SK-N-SH (cell line): ENCODE measurements around the gene TMEM248. TPM values are rescaled to one million over a fixed set of nuclear protein-coding genes. Genes with fewer than 3 reads are reported as not detected.
"Not testable (repeated sequence)": the region's sequence is repeated elsewhere in the genome, so short reads cannot be mapped to it uniquely, and the experiment has no call there.

ENCODE experiments used
- CTCF ChIA-PET: fragments of 300-600, 350-600 bp; formaldehyde crosslinking; extraction: SDS; loops from one replicate; lab custom pipeline; 2021; lab: Yijun Ruan, JAX
- POLR2A ChIA-PET: fragments of 350-600 bp; sonication (Branson Sonifier 250); formaldehyde crosslinking; extraction: SDS; loops from one replicate; lab custom pipeline; 2020; ENCODE audit warnings: antibody characterized with exemption, inconsistent platforms; lab: Yijun Ruan, JAX
- DNase-seq: peaks from one replicate; pipeline ENCODE4 v3.0.0; 2012
- H2AFZ ChIP-seq: fragments of 200-600 bp; sonication (generic); 2 replicates; pipeline ENCODE4 v1.8.1; 2016; ENCODE audit warnings: antibody characterized with exemption, mild to moderate bottlenecking, low read depth
- H3F3A ChIP-seq: fragments of 200-600 bp; sonication (generic); replicated peaks from 2 replicates; pipeline ENCODE3; 2016; ENCODE audit warnings: antibody characterized with exemption, mild to moderate bottlenecking; ENCODE audit not compliant: insufficient read depth
- H3K27ac ChIP-seq, 2 experiments: fragments of 200-500 bp in 1 of 2; fragments of 200-600 bp in 1 of 2; sonication (Bioruptor generic) in 1 of 2; sonication (generic), shearing (Covaris generic) in 1 of 2; 2 replicates each; pipeline versions ENCODE4 v1.5.1 to v1.6.1; 2014 to 2016; ENCODE audit warnings: low read depth in 2 of 2, inconsistent platforms in 1 of 2, low read length in 1 of 2, mild to moderate bottlenecking in 1 of 2, mixed read lengths in 1 of 2
- H3K27me3 ChIP-seq: fragments of 200-600 bp; sonication (generic), shearing (Covaris generic); 2 replicates; pipeline ENCODE4 v1.6.1; 2016; ENCODE audit warnings: mixed run types; ENCODE audit not compliant: insufficient read depth
- H3K36me3 ChIP-seq, 2 experiments: fragments of 200-500 bp in 1 of 2; fragments of 200-600 bp in 1 of 2; sonication (Bioruptor generic) in 1 of 2; sonication (generic) in 1 of 2; replicated peaks in 1 of 2; 2 replicates each; pipeline versions ENCODE3 to v1.5.1; 2014 to 2016; ENCODE audit warnings: low read length in 1 of 2, mild to moderate bottlenecking in 1 of 2; ENCODE audit not compliant: insufficient read depth in 2 of 2, control insufficient read depth in 1 of 2
- H3K4me1 ChIP-seq, 2 experiments: fragments of 200-500 bp in 1 of 2; fragments of 200-600 bp in 1 of 2; sonication (Bioruptor generic) in 1 of 2; sonication (generic), shearing (Covaris generic) in 1 of 2; 2 replicates each; pipeline versions ENCODE4 v1.5.1 to v1.6.1; 2014 to 2016; ENCODE audit warnings: low read depth in 1 of 2, low read length in 1 of 2, mixed run types in 1 of 2; ENCODE audit not compliant: insufficient read depth in 2 of 2, control insufficient read depth in 1 of 2
- H3K4me2 ChIP-seq: fragments of 200-600 bp; sonication (generic), shearing (Covaris generic); 2 replicates; pipeline ENCODE4 v1.6.1; 2017; ENCODE audit warnings: mixed run types
- H3K4me3 ChIP-seq, 2 experiments: fragments of 200-500 bp in 1 of 2; fragments of 200-600 bp in 1 of 2; sonication (Bioruptor generic) in 1 of 2; sonication (generic), shearing (Covaris generic) in 1 of 2; 2 replicates each; pipeline versions ENCODE4 v1.5.1 to v1.8.1; 2014 to 2016; ENCODE audit warnings: low read depth in 2 of 2, inconsistent platforms in 1 of 2, low read length in 1 of 2, mild to moderate bottlenecking in 1 of 2, mixed read lengths in 1 of 2, moderate library complexity in 1 of 2
- H3K79me2 ChIP-seq: fragments of 200-600 bp; sonication (generic); 2 replicates; pipeline ENCODE4 v1.8.1; 2017; ENCODE audit warnings: mild to moderate bottlenecking; ENCODE audit not compliant: insufficient read depth
- H3K9ac ChIP-seq: fragments of 200-600 bp; sonication (generic); 2 replicates; pipeline ENCODE4 v1.6.1; 2017; ENCODE audit warnings: mixed run types
- H3K9me2 ChIP-seq: fragments of 200-600 bp; sonication (generic); 2 replicates; pipeline ENCODE4 v1.6.1; 2017; ENCODE audit warnings: mixed run types
- H3K9me3 ChIP-seq: fragments of 200-600 bp; sonication (generic); 2 replicates; pipeline ENCODE4 v1.6.1; 2017; ENCODE audit warnings: mixed run types, mild to moderate bottlenecking, moderate library complexity
- H4K20me1 ChIP-seq: fragments of 200-600 bp; sonication (generic); 2 replicates; pipeline ENCODE4 v1.6.1; 2017; ENCODE audit warnings: mild to moderate bottlenecking, mixed run types; ENCODE audit not compliant: insufficient read depth
- EZH2phosphoT487 ChIP-seq: fragments of 200-600 bp; sonication (generic); IDR thresholded peaks from 2 replicates; pipeline ENCODE4 v1.6.1; 2017; ENCODE audit warnings: low read depth, mixed run types, mild to moderate bottlenecking, antibody characterized with exemption, moderate library complexity, borderline replicate concordance
- JUND ChIP-seq: IDR thresholded peaks from 2 replicates; pipeline ENCODE4 v1.4.0; 2012
- RAD21 ChIP-seq: IDR thresholded peaks from 2 replicates; pipeline ENCODE4 v1.6.1; 2012; ENCODE audit warnings: mild to moderate bottlenecking, low read length
- RFX5 ChIP-seq: IDR thresholded peaks from 2 replicates; pipeline ENCODE4 v1.6.1; 2012; ENCODE audit warnings: mild to moderate bottlenecking, improper control_type of control experiment, low read length
- USF2 ChIP-seq: fragments of 150-350 bp; IDR thresholded peaks from 2 replicates; pipeline ENCODE4 v1.6.1; 2017; ENCODE audit warnings: antibody characterized with exemption, low read length, low read depth, borderline replicate concordance
- WGBS: methylation state at CpG from one replicate; pipeline ENCODE4 v1.1.6; 2017; ENCODE audit warnings: low lambda C conversion rate; 5-methylcytosine and 5-hydroxymethylcytosine counted together
- polyA plus RNA-seq, 3 experiments: library from polyadenylated mRNA; depleted of rRNA; stranded (reverse); fragments of >200 nt; gene quantifications; 2 replicates each; pipeline ENCODE4 v1.2.3, GENCODE V29; 2012
- TF ChIP-seq, protein P1 (sequence below): IDR thresholded peaks from 2 replicates; pipeline ENCODE4 v1.4.0; 2012; ENCODE audit warnings: low read depth
- TF ChIP-seq, protein P2 (sequence below): IDR thresholded peaks from 2 replicates; pipeline ENCODE4 v1.4.0; 2012; ENCODE audit warnings: low read depth, borderline replicate concordance
- TF ChIP-seq, protein P3 (sequence below): IDR thresholded peaks from 2 replicates; pipeline ENCODE4 v1.6.1; 2012; ENCODE audit warnings: mild to moderate bottlenecking, low read depth, low read length, moderate library complexity

TMEM248 gene
- polyA plus RNA-seq, 1 of the 3 experiments (the other 2 are of a cell fraction): 185 TPM

DNA sequence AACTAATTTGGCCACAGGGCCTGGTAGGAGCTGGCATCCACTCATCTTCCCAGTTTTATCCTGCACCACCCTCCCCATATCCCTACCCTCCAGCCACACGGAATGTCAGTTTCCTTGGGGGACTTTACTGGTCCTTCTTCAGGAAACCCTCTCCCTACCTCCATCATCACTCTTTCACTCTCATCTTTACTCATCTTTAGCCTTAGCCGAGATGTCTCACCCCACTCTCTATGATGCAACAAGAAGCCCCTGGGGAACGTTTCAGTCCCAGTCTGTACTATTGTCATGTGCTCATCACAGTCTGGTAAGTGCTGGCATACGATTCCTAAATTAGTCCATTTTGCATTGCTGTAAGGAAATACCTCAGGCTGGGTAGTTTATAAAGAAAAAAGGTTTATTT is 34.9 kb upstream of the TMEM248 start (continued):
- no peak for TF ChIP-seq RFX5
- TF ChIP-seq USF2: no peak
- TF ChIP-seq JUND: no peak
- TF ChIP-seq, protein P1, sequence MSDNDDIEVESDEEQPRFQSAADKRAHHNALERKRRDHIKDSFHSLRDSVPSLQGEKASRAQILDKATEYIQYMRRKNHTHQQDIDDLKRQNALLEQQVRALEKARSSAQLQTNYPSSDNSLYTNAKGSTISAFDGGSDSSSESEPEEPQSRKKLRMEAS: no peak

- not testable (repeated sequence) for H3F3A ChIP-seq
Observed at GRCh38 chr7:66888223-66888622, 32.8 kb upstream of the TMEM248 start.

GRCh38 chr7:66894463-66895080 is 26.5 kb upstream of the TMEM248 start:
- CTCF ChIA-PET: interaction anchor here (0.5 to 3.4 kb wide), 2 partner anchors 11 to 31 kb away, joined by 3 to 11 read pairs; no protein-coding TSS in a partner anchor
- no peak for DNase-seq
- no peak overlapping the region for H3K9ac ChIP-seq
- no peak overlapping the region for H3K4me2 ChIP-seq
- H3K79me2 ChIP-seq: no peaks in the 10 kb centered on the region
- no peaks in the 10 kb centered on the region for H3K27me3 ChIP-seq
- no peak overlapping the region for H2AFZ ChIP-seq
- H4K20me1 ChIP-seq: no peaks in the 10 kb centered on the region
- no peaks in the 10 kb centered on the region for H3K4me1 ChIP-seq
- POLR2A ChIA-PET: interaction anchor here (1.7 kb wide), 1 partner anchor 9 kb away, joined by 4 read pairs; no protein-coding TSS in a partner anchor
- 92% methylated on average over 5 of the region's 5 CpGs for WGBS
- H3K36me3 ChIP-seq: peaks cover 8 to 47% of the 10 kb centered on the region in 2 experiments
- H3K9me3 ChIP-seq: no peaks in the 10 kb centered on the region
- no peak overlapping the region for H3K27ac ChIP-seq
- no peak overlapping the region for H3K4me3 ChIP-seq
- H3F3A ChIP-seq: no peaks in the 10 kb centered on the region
- H3K9me2 ChIP-seq: no peaks in the 10 kb centered on the region
- TF ChIP-seq, protein P2, sequence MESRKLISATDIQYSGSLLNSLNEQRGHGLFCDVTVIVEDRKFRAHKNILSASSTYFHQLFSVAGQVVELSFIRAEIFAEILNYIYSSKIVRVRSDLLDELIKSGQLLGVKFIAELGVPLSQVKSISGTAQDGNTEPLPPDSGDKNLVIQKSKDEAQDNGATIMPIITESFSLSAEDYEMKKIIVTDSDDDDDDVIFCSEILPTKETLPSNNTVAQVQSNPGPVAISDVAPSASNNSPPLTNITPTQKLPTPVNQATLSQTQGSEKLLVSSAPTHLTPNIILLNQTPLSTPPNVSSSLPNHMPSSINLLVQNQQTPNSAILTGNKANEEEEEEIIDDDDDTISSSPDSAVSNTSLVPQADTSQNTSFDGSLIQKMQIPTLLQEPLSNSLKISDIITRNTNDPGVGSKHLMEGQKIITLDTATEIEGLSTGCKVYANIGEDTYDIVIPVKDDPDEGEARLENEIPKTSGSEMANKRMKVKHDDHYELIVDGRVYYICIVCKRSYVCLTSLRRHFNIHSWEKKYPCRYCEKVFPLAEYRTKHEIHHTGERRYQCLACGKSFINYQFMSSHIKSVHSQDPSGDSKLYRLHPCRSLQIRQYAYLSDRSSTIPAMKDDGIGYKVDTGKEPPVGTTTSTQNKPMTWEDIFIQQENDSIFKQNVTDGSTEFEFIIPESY: no peak
- TF ChIP-seq RAD21 (0 out of 2 replicates have a peak, but pooled peaks have one; percentile 29), EZH2phosphoT487 (no peak)
- TF ChIP-seq, protein P3, sequence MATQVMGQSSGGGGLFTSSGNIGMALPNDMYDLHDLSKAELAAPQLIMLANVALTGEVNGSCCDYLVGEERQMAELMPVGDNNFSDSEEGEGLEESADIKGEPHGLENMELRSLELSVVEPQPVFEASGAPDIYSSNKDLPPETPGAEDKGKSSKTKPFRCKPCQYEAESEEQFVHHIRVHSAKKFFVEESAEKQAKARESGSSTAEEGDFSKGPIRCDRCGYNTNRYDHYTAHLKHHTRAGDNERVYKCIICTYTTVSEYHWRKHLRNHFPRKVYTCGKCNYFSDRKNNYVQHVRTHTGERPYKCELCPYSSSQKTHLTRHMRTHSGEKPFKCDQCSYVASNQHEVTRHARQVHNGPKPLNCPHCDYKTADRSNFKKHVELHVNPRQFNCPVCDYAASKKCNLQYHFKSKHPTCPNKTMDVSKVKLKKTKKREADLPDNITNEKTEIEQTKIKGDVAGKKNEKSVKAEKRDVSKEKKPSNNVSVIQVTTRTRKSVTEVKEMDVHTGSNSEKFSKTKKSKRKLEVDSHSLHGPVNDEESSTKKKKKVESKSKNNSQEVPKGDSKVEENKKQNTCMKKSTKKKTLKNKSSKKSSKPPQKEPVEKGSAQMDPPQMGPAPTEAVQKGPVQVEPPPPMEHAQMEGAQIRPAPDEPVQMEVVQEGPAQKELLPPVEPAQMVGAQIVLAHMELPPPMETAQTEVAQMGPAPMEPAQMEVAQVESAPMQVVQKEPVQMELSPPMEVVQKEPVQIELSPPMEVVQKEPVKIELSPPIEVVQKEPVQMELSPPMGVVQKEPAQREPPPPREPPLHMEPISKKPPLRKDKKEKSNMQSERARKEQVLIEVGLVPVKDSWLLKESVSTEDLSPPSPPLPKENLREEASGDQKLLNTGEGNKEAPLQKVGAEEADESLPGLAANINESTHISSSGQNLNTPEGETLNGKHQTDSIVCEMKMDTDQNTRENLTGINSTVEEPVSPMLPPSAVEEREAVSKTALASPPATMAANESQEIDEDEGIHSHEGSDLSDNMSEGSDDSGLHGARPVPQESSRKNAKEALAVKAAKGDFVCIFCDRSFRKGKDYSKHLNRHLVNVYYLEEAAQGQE: peak; percentile 93

More at GRCh38 chr7:66888223-66888622, 32.8 kb upstream of the TMEM248 start:
- H3K27ac ChIP-seq, H3K9ac ChIP-seq, H3K9me2 ChIP-seq, H3K9me3 ChIP-seq, DNase-seq, H3K4me1 ChIP-seq, H3K27me3 ChIP-seq, CTCF ChIA-PET, H3K4me2 ChIP-seq, H3K4me3 ChIP-seq, POLR2A ChIA-PET, H3K79me2 ChIP-seq, H2AFZ ChIP-seq, H4K20me1 ChIP-seq: not testable (repeated sequence)
- peaks cover 3 to 32% of the 10 kb centered on the region in 2 experiments for H3K36me3 ChIP-seq
- WGBS: 61% methylated on average over 3 of the region's 3 CpGs
